ENCODE data around the gene EPSTI1.
"Not testable (repeated sequence)": the region's sequence is repeated elsewhere in the genome, so short reads cannot be mapped to it uniquely, and the experiment has no call there.

EPSTI1 gene

GRCh38 chr13:42883771-42884467 lies 108.1 kb downstream of the EPSTI1 start:
- no peak for DNase-seq

- no peak for DNase-seq
Measured at GRCh38 chr13:42883142-42883541, 108.9 kb downstream of the EPSTI1 start.

GRCh38 chr13:42880056-42880605 lies 111.9 kb downstream of the EPSTI1 start:
- no peak for DNase-seq

GRCh38 chr13:42878721-42879120 lies 113.3 kb downstream of the EPSTI1 start:
- DNase-seq = no peak

GRCh38 chr13:42876887-42877545 lies 115.0 kb downstream of the EPSTI1 start:
- DNase-seq = no peak

GRCh38 chr13:42876270-42876714 lies 115.7 kb downstream of the EPSTI1 start:
- no peak for DNase-seq

- no peak for DNase-seq
Measured at GRCh38 chr13:42875475-42876269, 116.4 kb downstream of the EPSTI1 start.

- DNase-seq = no peak
Measured at GRCh38 chr13:42874221-42874620, 117.8 kb downstream of the EPSTI1 start.

GRCh38 chr13:42873081-42873480 lies 119.0 kb downstream of the EPSTI1 start:
- no peak for DNase-seq

- DNase-seq = no peak
Measured at GRCh38 chr13:42867232-42867631, 124.8 kb downstream of the EPSTI1 start.

- no peak for DNase-seq
Measured at GRCh38 chr13:42865768-42866102, 126.3 kb downstream of the EPSTI1 start.

GRCh38 chr13:42864952-42865767 lies 126.9 kb downstream of the EPSTI1 start:
- DNase-seq = no peak

- not testable (repeated sequence) for DNase-seq
Measured at GRCh38 chr13:42862370-42862769, 129.7 kb downstream of the EPSTI1 start.

- DNase-seq = no peak
Measured at GRCh38 chr13:42860485-42860884, 131.6 kb downstream of the EPSTI1 start.

GRCh38 chr13:42859760-42860159 lies 132.3 kb downstream of the EPSTI1 start:
- no peak for DNase-seq

GRCh38 chr13:42855410-42855809 lies 136.6 kb downstream of the EPSTI1 start:
- no peak for DNase-seq

- no peak for DNase-seq
Measured at GRCh38 chr13:42852136-42852535, 139.9 kb downstream of the EPSTI1 start.

- DNase-seq = no peak
Measured at GRCh38 chr13:42849200-42849599, 142.8 kb downstream of the EPSTI1 start.

- no peak for DNase-seq
Measured at GRCh38 chr13:42847891-42848663, 144.0 kb downstream of the EPSTI1 start.

GRCh38 chr13:42836930-42837690 lies 154.9 kb downstream of the EPSTI1 start:
- no peak for DNase-seq

Measured in RPMI8226 (cell line).